Activated T-helper 1 cell treated with anti-CD3 and anti-CD28 coated beads, Interleukin-2, amount 50 U/mL, for 16 hours (primary cell): ENCODE results near the gene TXNIP.

Experiments
- DNase-seq, 2 donors: peaks; one replicate each; pipeline ENCODE4 v3.0.0-alpha.2; 2020; ENCODE audit warnings: low read depth in 1 of 2, low spot score in 1 of 2

Gene TXNIP

GRCh38 chr1:146012703-146013558, 16.6 kb upstream of the TXNIP start:
- no peak for DNase-seq

GRCh38 chr1:146010126-146010738, 13.9 kb upstream of the TXNIP start:
- DNase-seq, result no peak

GRCh38 chr1:146007489-146008133, 11.2 kb upstream of the TXNIP start:
- DNase-seq, result no peak

GRCh38 chr1:146001709-146002108, 5.3 kb upstream of the TXNIP start:
- DNase-seq, result no peak

- no peak for DNase-seq
Observed at GRCh38 chr1:145999321-146000024, 3.1 kb upstream of the TXNIP start.

- DNase-seq, result no peak
Observed at GRCh38 chr1:145997718-145998023, 1.3 kb upstream of the TXNIP start.

- DNase-seq, result peak; percentile 29 to 41
Observed at GRCh38 chr1:145997016-145997717, 788 bp upstream of the TXNIP start.

- DNase-seq, result no peak
Observed at GRCh38 chr1:145995964-145996432, 381 bp downstream of the TXNIP start.

- DNase-seq, result no peak
Observed at GRCh38 chr1:145995148-145995881, 1.1 kb downstream of the TXNIP start.

- no peak for DNase-seq
Observed at GRCh38 chr1:145994391-145995120, 1.8 kb downstream of the TXNIP start.

GRCh38 chr1:145993618-145994390, 2.6 kb downstream of the TXNIP start:
- DNase-seq, result no peak

GRCh38 chr1:145992958-145993617, 3.3 kb downstream of the TXNIP start:
- DNase-seq, result no peak

- no peak for DNase-seq
Observed at GRCh38 chr1:145992502-145992936, 3.9 kb downstream of the TXNIP start.

- no peak for DNase-seq
Observed at GRCh38 chr1:145991735-145992412, 4.5 kb downstream of the TXNIP start.

GRCh38 chr1:145990249-145990855, 6.0 kb downstream of the TXNIP start:
- DNase-seq, result no peak

- DNase-seq, result no peak
Observed at GRCh38 chr1:145988773-145989172, 7.6 kb downstream of the TXNIP start.

- no peak for DNase-seq
Observed at GRCh38 chr1:145987926-145988325, 8.5 kb downstream of the TXNIP start.
